IPS DF 4.7 (cell line): Measurements from ENCODE around the gene ATP9A.
"Not testable (repeated sequence)": the region's sequence is repeated elsewhere in the genome, so short reads cannot be mapped to it uniquely, and the experiment has no call there.

Experiments used
- DNase-seq: peaks from one replicate; pipeline ENCODE4 v3.0.0-alpha.2; 2013; ENCODE audit warnings: low spot score; ENCODE audit errors: extremely low read depth

The ATP9A gene

DNA sequence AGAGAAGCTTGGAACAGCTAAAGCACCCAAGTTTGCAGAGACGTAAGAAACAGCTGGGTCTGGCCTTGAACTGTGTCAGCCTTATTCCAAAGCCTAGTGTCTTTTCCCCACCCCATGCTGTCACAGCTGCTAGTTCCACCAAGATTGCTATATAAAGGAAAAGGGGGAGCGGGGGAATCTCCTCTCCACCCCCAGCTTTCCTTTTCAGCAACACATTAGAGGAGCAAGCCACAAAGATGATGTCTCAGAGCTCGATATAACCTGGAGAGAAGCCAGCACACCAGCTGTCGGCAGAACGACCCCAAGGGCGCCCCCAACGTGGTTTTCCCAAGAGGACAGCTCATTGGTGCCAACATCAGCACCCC, 36.5 kb downstream of the ATP9A start:
- no peak for DNase-seq

DNA sequence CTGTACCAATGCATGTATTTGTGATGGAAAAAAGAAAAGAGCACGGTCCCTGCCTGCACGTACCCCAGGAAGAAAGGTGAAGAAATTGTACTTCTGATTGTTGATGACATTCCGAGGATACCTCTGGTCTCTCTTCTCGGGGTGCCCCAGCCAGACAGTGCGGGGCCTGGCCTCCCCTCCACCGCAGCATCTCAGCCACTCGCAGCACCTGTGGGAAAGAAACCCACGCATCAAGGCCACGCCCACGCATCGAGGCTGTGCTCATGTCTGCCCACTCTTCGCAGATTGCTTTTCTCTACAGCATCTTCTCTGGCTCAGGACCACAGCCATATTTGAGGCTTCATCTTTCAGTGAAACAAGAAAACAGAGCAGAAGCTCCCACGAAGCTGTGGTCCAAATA, 38.4 kb downstream of the ATP9A start:
- no peak for DNase-seq

GRCh38 chr20:51728737-51729136, 39.5 kb downstream of the ATP9A start:
- DNase-seq = no peak

GRCh38 chr20:51727872-51728271, 40.3 kb downstream of the ATP9A start:
- DNase-seq = no peak

- DNase-seq = no peak
Measured at GRCh38 chr20:51725584-51726176, 42.5 kb downstream of the ATP9A start.

GRCh38 chr20:51723026-51723425, 45.2 kb downstream of the ATP9A start:
- not testable (repeated sequence) for DNase-seq

DNA sequence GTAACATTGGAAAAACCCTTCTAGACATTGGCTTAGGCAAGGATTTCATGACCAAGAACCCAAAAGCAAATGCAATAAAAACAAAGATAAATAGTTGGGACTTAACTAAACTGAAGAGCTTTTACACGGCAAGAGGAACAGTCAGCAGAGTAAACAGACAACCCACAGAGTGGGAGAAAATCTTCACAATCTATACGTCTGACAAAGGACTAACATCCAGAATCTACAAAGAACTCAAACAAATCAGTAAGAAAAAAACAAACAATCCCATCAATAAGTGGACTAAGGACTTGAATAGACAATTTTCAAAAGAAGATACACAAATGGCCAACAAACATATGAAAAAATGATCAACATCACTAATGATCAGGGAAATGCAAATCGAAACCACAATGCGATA, 45.9 kb downstream of the ATP9A start:
- DNase-seq = not testable (repeated sequence)

- no peak for DNase-seq
Measured at GRCh38 chr20:51720854-51721253, 47.3 kb downstream of the ATP9A start.

DNA sequence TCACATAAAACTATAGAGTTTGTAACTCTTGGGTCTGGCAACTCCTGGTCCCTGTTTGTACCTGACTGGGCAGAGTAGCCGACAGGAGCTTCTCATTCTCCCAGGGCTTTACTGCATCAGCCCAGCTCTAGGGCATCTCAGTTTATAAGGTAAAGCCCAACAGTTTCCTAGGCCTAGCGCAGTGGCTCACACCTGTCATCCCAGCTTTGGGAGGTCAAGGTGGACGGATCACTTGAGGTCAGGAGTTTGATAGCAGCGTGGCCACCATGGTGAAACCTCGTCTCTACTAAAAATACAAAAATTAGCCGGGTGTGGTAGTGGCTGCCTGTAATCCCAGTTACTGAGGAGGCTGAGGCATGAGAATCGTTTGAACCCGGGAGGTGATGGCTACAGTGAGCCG, 47.8 kb downstream of the ATP9A start:
- DNase-seq = no peak

DNA sequence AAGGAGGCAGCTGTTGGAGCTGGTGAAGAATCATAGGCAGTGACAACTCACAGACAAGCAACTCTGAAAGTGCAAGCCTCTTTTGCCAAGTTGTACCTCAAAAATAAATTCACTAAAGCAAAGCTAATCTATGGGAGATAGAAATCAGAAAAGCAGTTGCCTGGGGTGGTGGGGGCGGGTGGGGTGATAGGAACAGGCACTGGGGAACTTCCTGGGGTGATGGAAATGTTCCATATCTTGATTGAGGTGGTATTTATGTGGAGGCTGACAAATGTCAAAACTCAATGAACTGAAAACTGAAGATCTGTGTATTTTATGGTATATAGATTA, 52.4 kb downstream of the ATP9A start:
- no peak for DNase-seq

DNA sequence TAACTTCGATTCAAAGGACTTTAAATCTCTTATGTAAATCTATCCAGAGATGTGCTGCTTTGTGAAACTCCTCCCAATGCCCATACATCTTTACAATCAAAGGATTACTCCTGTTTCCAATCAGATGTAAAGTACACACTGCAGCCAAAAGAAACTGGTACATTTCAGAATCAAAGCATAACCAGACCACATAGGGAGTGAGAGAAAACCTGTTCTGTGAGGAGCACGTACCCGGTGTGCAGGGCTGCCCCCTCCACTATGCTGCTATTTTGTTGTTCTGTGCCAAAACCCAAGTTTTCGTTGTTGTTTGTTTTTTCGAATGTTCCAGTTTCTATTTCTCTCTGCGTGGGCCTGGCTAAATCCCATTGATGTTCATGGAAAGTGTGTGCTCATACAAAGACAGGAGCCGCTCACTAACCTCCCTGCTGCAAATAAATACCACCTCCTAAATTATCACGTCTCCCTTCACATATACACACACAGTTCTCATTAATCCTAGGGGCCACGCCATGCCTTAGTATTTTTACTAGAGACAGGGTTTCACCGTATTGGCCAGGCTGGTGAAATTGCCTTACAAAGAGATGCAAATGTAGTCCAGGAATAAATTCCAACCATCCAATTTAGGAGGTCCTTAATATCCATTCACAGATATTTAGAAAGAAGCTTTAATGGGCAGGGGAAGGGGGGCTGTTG, 52.9 kb downstream of the ATP9A start:
- DNase-seq = no peak

- DNase-seq = no peak
Measured at GRCh38 chr20:51713213-51713598, 55.0 kb downstream of the ATP9A start.

DNA sequence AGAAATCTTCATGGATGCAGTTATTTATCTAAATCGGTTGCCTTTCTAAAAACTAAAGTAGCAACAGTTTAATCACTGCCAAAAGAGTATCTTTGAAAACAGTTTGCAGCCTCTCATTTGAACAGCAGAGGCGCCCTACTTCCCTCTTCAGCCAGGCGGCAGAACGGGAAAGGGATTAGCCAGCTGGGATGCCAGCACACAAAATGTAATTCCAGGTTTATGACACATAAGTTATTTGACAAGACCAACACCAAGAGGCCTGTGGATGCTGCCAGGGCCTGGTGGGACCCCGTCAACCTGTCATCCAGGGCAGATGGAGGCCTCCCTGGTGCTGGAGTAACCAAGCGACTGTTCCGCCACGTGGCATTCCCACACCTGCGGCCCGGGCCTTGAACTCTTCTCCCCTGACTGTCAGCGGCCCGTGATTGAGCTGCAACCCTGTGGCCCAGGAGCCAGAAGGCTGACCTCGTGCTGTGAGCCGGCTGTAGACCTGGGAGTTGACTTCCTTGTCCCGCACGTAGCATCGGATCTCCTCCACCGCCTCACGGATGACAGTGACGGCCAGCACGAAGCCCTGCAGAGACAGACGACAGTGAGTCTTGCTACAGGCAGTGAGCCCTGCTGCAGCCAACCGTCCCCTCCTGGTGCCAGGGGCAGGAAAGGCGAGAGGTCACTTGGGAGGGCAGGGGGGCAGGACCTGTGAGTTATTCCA, 55.5 kb downstream of the ATP9A start:
- no peak for DNase-seq

GRCh38 chr20:51711426-51711825, 56.8 kb downstream of the ATP9A start:
- DNase-seq = no peak

GRCh38 chr20:51710361-51710894, 57.8 kb downstream of the ATP9A start:
- DNase-seq = no peak

GRCh38 chr20:51705400-51705799, 62.8 kb downstream of the ATP9A start:
- DNase-seq = no peak

DNA sequence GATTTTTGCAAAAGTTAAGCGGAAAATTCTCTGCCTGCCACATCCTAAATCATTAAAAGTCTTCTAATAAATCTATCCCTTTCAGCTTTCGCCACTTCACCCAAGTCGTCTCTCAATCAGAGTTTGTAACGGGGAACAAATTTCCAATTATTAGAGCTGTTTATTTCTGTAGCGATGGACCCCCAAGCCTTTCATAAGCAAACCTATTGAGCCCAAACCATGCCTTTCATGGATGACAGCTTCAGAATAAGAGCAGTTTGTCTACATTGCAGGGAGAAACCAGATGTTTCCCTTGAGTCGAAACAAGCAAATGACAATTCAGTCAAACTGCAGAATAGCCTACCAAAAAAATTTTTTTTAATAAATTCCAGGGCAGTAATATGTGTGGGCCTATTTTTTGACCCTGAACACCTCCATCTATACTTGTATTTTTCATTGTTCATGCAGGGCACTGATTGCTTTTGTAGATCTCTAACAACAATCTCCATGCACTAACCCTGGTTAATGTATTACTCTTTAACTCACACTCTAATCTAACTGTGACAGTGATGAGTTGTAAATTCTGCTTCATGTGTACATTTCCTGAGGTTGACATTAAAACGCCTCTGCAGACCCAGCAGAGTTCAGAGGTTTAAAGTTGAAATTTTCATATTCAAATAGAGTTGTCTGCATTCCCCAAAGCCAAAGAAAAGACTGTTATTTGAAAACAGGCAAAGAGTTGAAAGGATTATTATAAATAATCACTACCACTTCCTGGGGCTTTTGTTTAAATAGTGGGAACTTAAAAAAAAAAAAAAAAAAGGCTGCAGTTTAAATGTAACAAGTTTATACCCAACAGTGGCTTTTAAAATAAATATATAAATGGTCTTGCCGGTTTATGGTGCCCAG, 64.5 kb downstream of the ATP9A start:
- DNase-seq = no peak

DNA sequence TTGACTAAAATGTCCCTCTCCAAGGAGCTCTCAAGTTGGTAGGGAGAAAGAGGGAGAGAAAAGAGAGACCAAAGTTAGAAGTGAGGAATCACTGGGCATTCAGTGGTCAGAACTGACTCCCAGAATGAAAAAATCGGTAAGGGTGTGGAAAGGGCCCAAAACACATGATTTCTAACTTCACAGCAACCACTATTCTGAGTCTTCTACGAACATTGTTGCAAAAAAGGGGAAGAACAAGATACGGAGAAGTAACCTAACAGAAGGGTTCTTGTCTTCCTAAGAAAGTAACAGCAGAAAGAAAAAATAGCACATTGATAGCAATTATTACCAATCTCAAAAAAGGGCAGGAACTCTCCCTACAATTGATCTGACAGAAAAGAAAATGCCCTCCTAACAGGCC, 65.6 kb downstream of the ATP9A start:
- DNase-seq = no peak

DNA sequence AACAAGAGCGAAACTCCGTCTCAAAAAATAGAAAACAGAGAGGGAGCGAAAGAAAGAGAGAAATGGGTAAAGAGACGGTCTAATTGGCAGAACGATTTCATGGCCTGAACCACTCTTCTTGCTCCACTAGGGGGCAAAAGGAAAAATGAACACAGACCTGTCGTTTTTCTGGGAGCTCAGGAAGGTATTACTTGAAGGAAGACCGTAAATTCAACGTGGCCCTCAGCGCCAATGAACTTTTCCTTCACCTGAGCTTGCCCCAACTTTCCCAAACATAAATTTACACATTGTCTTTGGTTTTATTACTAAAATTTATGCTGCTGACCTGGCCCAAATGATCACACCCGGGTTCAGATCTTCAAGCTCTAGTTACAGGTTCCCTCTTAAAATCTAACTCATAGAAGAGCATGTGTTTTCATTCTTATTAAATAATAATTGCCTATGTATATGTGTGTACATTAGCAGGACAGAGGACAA, 67.3 kb downstream of the ATP9A start:
- DNase-seq = no peak

- DNase-seq = no peak
Measured at GRCh38 chr20:51698252-51698651, 69.9 kb downstream of the ATP9A start.

- no peak for DNase-seq
Measured at GRCh38 chr20:51697096-51697826, 70.9 kb downstream of the ATP9A start.
